Fibroblast of mammary gland (primary cell): ENCODE data around the gene ADAMTSL3.
"Not testable (repeated sequence)": the region's sequence is repeated elsewhere in the genome, so short reads cannot be mapped to it uniquely, and the experiment has no call there.

ENCODE experiments used
- DNase-seq: peaks from one replicate; pipeline ENCODE4 v3.0.0-alpha.2; 2010; ENCODE audit warnings: low read depth
- H3K4me3 ChIP-seq: 2 replicates; pipeline ENCODE4 v1.5.1; 2011; ENCODE audit warnings: low read depth, mild to moderate bottlenecking, low read length, moderate library complexity; ENCODE audit not compliant: control insufficient read depth
- CTCF ChIP-seq: conservative IDR thresholded peaks from 2 replicates; pipeline ENCODE4 v1.5.1; 2011; ENCODE audit warnings: low read depth, low read length, inconsistent platforms; ENCODE audit not compliant: control insufficient read depth, insufficient read depth

Gene ADAMTSL3

GRCh38 chr15:83753872-83754493 is 100.1 kb downstream of the ADAMTSL3 start:
- DNase-seq, result no peak
- no peak overlapping the region for H3K4me3 ChIP-seq
- TF ChIP-seq CTCF, result no peak

- not testable (repeated sequence) for H3K4me3 ChIP-seq
Observed at GRCh38 chr15:83757291-83757690, 103.4 kb downstream of the ADAMTSL3 start.

GRCh38 chr15:83762367-83762766 is 108.4 kb downstream of the ADAMTSL3 start:
- no peak overlapping the region for H3K4me3 ChIP-seq
- DNase-seq, result no peak
- TF ChIP-seq CTCF, result no peak

More at GRCh38 chr15:83757291-83757690, 103.4 kb downstream of the ADAMTSL3 start:
- not testable (repeated sequence) for DNase-seq

- no peak for TF ChIP-seq CTCF
- no peak overlapping the region for H3K4me3 ChIP-seq
- no peak for DNase-seq
Observed at GRCh38 chr15:83764201-83764838, 110.4 kb downstream of the ADAMTSL3 start.

- H3K4me3 ChIP-seq, result no peak overlapping the region
- TF ChIP-seq CTCF, result no peak
- DNase-seq, result no peak
Observed at GRCh38 chr15:83766339-83766738, 112.4 kb downstream of the ADAMTSL3 start.

- TF ChIP-seq CTCF, result no peak
- H3K4me3 ChIP-seq, result no peak overlapping the region
- no peak for DNase-seq
Observed at GRCh38 chr15:83767741-83768140, 113.8 kb downstream of the ADAMTSL3 start.

GRCh38 chr15:83769411-83769999 is 115.6 kb downstream of the ADAMTSL3 start:
- H3K4me3 ChIP-seq, result no peak overlapping the region
- TF ChIP-seq CTCF, result no peak
- no peak for DNase-seq
